H9 (cell line): ENCODE results near the gene LASP1NB.

Source experiments
- DNase-seq: peaks from one replicate; pipeline ENCODE4 v3.0.0-alpha.2; 2017
- H2AFZ ChIP-seq: one replicate; pipeline ENCODE4 v1.6.1; 2013; ENCODE audit warnings: mild to moderate bottlenecking, low read length, control low read depth, moderate library complexity
- H2AK5ac ChIP-seq: 2 replicates; pipeline ENCODE4 v1.6.1; 2013; ENCODE audit warnings: low read length, control low read depth, mixed read lengths; ENCODE audit not compliant: insufficient read length
- H2BK120ac ChIP-seq: one replicate; pipeline ENCODE4 v1.6.1; 2013; ENCODE audit warnings: low read depth, mild to moderate bottlenecking, low read length, control low read depth, inconsistent platforms; ENCODE audit not compliant: poor library complexity, severe bottlenecking
- H2BK12ac ChIP-seq: 2 replicates; pipeline ENCODE4 v1.6.1; 2013; ENCODE audit warnings: low read length, control low read depth, mixed read lengths, low read depth; ENCODE audit not compliant: insufficient read length
- H2BK15ac ChIP-seq: 2 replicates; pipeline ENCODE4 v1.6.1; 2013; ENCODE audit warnings: low read depth, low read length, control low read depth
- H2BK20ac ChIP-seq: one replicate; pipeline ENCODE4 v1.6.1; 2013; ENCODE audit warnings: low read depth, mild to moderate bottlenecking, low read length, control low read depth, inconsistent platforms; ENCODE audit not compliant: poor library complexity, severe bottlenecking
- H2BK5ac ChIP-seq: 2 replicates; pipeline ENCODE4 v1.6.1; 2013; ENCODE audit warnings: low read length, control low read depth, mixed read lengths; ENCODE audit not compliant: insufficient read length
- H3K14ac ChIP-seq: 2 replicates; pipeline ENCODE4 v1.6.1; 2013; ENCODE audit warnings: low read length, control low read depth; ENCODE audit not compliant: insufficient read depth
- H3K18ac ChIP-seq: 2 replicates; pipeline ENCODE4 v1.6.1; 2013; ENCODE audit warnings: low read depth, mild to moderate bottlenecking, mixed read lengths, low read length, control low read depth; ENCODE audit not compliant: insufficient read length
- H3K23ac ChIP-seq: 2 replicates; pipeline ENCODE4 v1.6.1; 2013; ENCODE audit warnings: low read length, control low read depth, mixed read lengths, low read depth; ENCODE audit not compliant: insufficient read length
- H3K23me2 ChIP-seq: 2 replicates; pipeline ENCODE4 v1.6.1; 2013; ENCODE audit warnings: low read depth, mild to moderate bottlenecking, mixed read lengths, low read length, control low read depth; ENCODE audit not compliant: insufficient read length, poor library complexity, severe bottlenecking
- H3K27ac ChIP-seq: 2 replicates; pipeline ENCODE4 v1.5.1; 2013; ENCODE audit warnings: low read length, control low read depth, mixed read lengths, low read depth; ENCODE audit not compliant: insufficient read length
- H3K27me3 ChIP-seq: 2 replicates; pipeline ENCODE4 v1.6.1; 2013; ENCODE audit warnings: low read length, control low read depth, inconsistent platforms; ENCODE audit not compliant: insufficient read depth
- H3K4ac ChIP-seq: 2 replicates; pipeline ENCODE4 v1.6.1; 2013; ENCODE audit warnings: low read depth, mild to moderate bottlenecking, control low read depth, inconsistent platforms, low read length, moderate library complexity
- H3K4me1 ChIP-seq: 2 replicates; pipeline ENCODE4 v1.6.1; 2013; ENCODE audit warnings: low read length, control low read depth, inconsistent platforms; ENCODE audit not compliant: insufficient read depth
- H3K4me2 ChIP-seq: 2 replicates; pipeline ENCODE4 v1.6.1; 2013; ENCODE audit warnings: low read length, control low read depth, mixed read lengths; ENCODE audit not compliant: insufficient read length, insufficient read depth
- H3K56ac ChIP-seq: 2 replicates; pipeline ENCODE4 v1.6.1; 2013; ENCODE audit warnings: low read depth, mild to moderate bottlenecking, mixed read lengths, low read length, control low read depth; ENCODE audit not compliant: insufficient read length
- H3K79me1 ChIP-seq: 2 replicates; pipeline ENCODE4 v1.6.1; 2013; ENCODE audit warnings: low read depth, mild to moderate bottlenecking, moderate library complexity, low read length, control low read depth, inconsistent platforms; ENCODE audit not compliant: insufficient read depth, poor library complexity, severe bottlenecking
- H3K79me2 ChIP-seq: 2 replicates; pipeline ENCODE4 v1.6.1; 2013; ENCODE audit warnings: low read length, control low read depth, inconsistent platforms; ENCODE audit not compliant: insufficient read depth
- H3K9ac ChIP-seq: 2 replicates; pipeline ENCODE4 v1.6.1; 2013; ENCODE audit warnings: low read length, control low read depth, mixed read lengths; ENCODE audit not compliant: insufficient read length; ENCODE audit errors: extremely low read depth
- H3K9me3 ChIP-seq: one replicate; pipeline ENCODE4 v1.6.1; 2013; ENCODE audit warnings: low read depth, low read length, inconsistent platforms; ENCODE audit not compliant: control insufficient read depth
- H3T11ph ChIP-seq: one replicate; pipeline ENCODE4 v1.6.1; 2013; ENCODE audit warnings: mild to moderate bottlenecking, low read length, control low read depth, inconsistent platforms
- H4K20me1 ChIP-seq: one replicate; pipeline ENCODE4 v1.6.1; 2013; ENCODE audit not compliant: control insufficient read depth, insufficient read length, insufficient read depth
- H4K5ac ChIP-seq: 2 replicates; pipeline ENCODE4 v1.6.1; 2013; ENCODE audit warnings: low read depth, mild to moderate bottlenecking, mixed read lengths, low read length, control low read depth; ENCODE audit not compliant: insufficient read length
- H4K8ac ChIP-seq: replicated peaks from 2 replicates; pipeline ENCODE4 v1.6.1; 2013; ENCODE audit warnings: low read length, control low read depth, mixed read lengths, low read depth; ENCODE audit not compliant: insufficient read length
- H4K91ac ChIP-seq: 2 replicates; pipeline ENCODE4 v1.6.1; 2013; ENCODE audit warnings: low read depth, mild to moderate bottlenecking, moderate library complexity, mixed read lengths, low read length, control low read depth; ENCODE audit not compliant: insufficient read length
- H3K27ac Mint-ChIP-seq, 3 experiments: 2 replicates in 2 of 3; 3 replicates in 1 of 3; pipeline ENCODE4 v1.8.0; 2020 to 2021; ENCODE audit warnings: mixed read lengths in 3 of 3, mild to moderate bottlenecking in 1 of 3, moderate library complexity in 1 of 3
- H3K27me3 Mint-ChIP-seq: 2 replicates; pipeline ENCODE4 v1.8.0; 2021; ENCODE audit warnings: low read depth, mild to moderate bottlenecking, moderate library complexity, mixed read lengths
- H3K36me3 Mint-ChIP-seq, 3 experiments: 2 replicates in 2 of 3; 3 replicates in 1 of 3; pipeline ENCODE4 v1.8.0; 2020 to 2021; ENCODE audit warnings: low read depth in 3 of 3, mixed read lengths in 3 of 3; ENCODE audit not compliant: insufficient read depth in 1 of 3
- H3K4me1 Mint-ChIP-seq, 2 experiments: 2 replicates each; pipeline ENCODE4 v1.8.0; 2020; ENCODE audit warnings: mixed read lengths in 2 of 2
- H3K4me3 Mint-ChIP-seq, 2 experiments: 2 replicates in 1 of 2; 3 replicates in 1 of 2; pipeline ENCODE4 v1.8.0; 2020 to 2021; ENCODE audit warnings: mild to moderate bottlenecking in 2 of 2, mixed read lengths in 2 of 2, moderate library complexity in 1 of 2
- H3K9me3 Mint-ChIP-seq, 2 experiments: 2 replicates in 1 of 2; 3 replicates in 1 of 2; pipeline ENCODE4 v1.8.0; 2020; ENCODE audit warnings: mild to moderate bottlenecking in 2 of 2, mixed read lengths in 2 of 2, moderate library complexity in 1 of 2
- WGBS: extraction: QIAGEN DNeasy Blood & Tissue Kit; methylation state at CpG from one replicate; pipeline ENCODE4 v1.1.7; 2013; ENCODE audit warnings: missing lambda C conversion rate, low lambda C conversion rate, mixed read lengths; ENCODE audit not compliant: insufficient read length; ENCODE audit errors: extremely low coverage; 5-methylcytosine and 5-hydroxymethylcytosine counted together
- TF ChIP-seq, protein P1 (sequence below): fragments of 200-600 bp; sonication (generic); conservative IDR thresholded peaks from 3 replicates; pipeline ENCODE4 v1.8.0; 2021; ENCODE audit warnings: antibody characterized with exemption, mild to moderate bottlenecking

The LASP1NB gene

DNA sequence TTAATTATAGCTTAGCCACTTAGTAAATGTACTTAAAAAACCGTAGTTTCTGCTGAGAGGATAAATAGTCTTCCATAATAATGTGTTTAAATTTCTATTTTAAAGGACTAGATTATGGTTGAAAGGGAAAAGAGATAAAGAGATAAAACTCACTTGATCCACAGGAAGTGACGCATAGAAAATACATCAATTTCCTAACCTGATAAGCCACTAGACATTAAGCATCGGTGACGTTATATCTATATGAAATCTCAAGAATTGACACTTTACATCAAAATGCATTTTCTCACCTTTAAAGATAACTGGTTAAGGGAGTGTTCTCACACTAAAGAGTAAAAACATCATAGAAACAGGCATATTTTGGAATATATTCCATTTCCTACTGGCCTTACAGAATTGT, 36.0 kb downstream of the LASP1NB start:
- no peak overlapping the region for H4K8ac ChIP-seq
- Mint-ChIP-seq H3K36me3 (0 out of 7 replicates have a peak, but pooled peaks cover 0 to under 1% (median 0%) of the 10 kb centered on the region in 3 experiments), H3K4me3 (no peak overlapping the region), H3K27ac (no peak overlapping the region), H3K4me1 (no peaks in the 10 kb centered on the region), H3K9me3 (no peaks in the 10 kb centered on the region), H3K27me3 (no peaks in the 10 kb centered on the region)
- H3K23me2 ChIP-seq, result no peaks in the 10 kb centered on the region
- no peak overlapping the region for H4K5ac ChIP-seq
- H2BK12ac ChIP-seq, result no peak overlapping the region
- no peak overlapping the region for H2BK15ac ChIP-seq
- H3T11ph ChIP-seq, result no peak overlapping the region
- H4K20me1 ChIP-seq, result no peaks in the 10 kb centered on the region
- no peak for DNase-seq
- H2BK20ac ChIP-seq, result no peak overlapping the region
- H3K18ac ChIP-seq, result no peak overlapping the region
- no peaks in the 10 kb centered on the region for H3K79me1 ChIP-seq
- no peak overlapping the region for H2AK5ac ChIP-seq
- H3K23ac ChIP-seq, result no peak overlapping the region
- no peaks in the 10 kb centered on the region for H3K9me3 ChIP-seq
- no peak overlapping the region for H3K14ac ChIP-seq
- H2BK120ac ChIP-seq, result no peak overlapping the region
- no CpG with 5 or more reads among the region's 4 CpGs for WGBS
- H3K56ac ChIP-seq, result no peak overlapping the region
- no peak overlapping the region for H2BK5ac ChIP-seq
- TF ChIP-seq, protein P1, sequence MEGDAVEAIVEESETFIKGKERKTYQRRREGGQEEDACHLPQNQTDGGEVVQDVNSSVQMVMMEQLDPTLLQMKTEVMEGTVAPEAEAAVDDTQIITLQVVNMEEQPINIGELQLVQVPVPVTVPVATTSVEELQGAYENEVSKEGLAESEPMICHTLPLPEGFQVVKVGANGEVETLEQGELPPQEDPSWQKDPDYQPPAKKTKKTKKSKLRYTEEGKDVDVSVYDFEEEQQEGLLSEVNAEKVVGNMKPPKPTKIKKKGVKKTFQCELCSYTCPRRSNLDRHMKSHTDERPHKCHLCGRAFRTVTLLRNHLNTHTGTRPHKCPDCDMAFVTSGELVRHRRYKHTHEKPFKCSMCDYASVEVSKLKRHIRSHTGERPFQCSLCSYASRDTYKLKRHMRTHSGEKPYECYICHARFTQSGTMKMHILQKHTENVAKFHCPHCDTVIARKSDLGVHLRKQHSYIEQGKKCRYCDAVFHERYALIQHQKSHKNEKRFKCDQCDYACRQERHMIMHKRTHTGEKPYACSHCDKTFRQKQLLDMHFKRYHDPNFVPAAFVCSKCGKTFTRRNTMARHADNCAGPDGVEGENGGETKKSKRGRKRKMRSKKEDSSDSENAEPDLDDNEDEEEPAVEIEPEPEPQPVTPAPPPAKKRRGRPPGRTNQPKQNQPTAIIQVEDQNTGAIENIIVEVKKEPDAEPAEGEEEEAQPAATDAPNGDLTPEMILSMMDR, result no peak
- H3K27ac ChIP-seq, result no peak overlapping the region
- H2AFZ ChIP-seq, result no peak overlapping the region
- H3K79me2 ChIP-seq, result no peaks in the 10 kb centered on the region
- no peak overlapping the region for H3K4ac ChIP-seq
- no peak overlapping the region for H3K4me2 ChIP-seq
- no peaks in the 10 kb centered on the region for H3K4me1 ChIP-seq
- H3K27me3 ChIP-seq, result no peaks in the 10 kb centered on the region
- H4K91ac ChIP-seq, result no peak overlapping the region
- no peak overlapping the region for H3K9ac ChIP-seq
